H9 (cell line): ENCODE measurements around the gene GAGE10. TPM values are rescaled to one million over a fixed set of nuclear protein-coding genes. Genes with fewer than 3 reads are reported as not detected.

Source experiments
- DNase-seq: peaks from one replicate; pipeline ENCODE4 v3.0.0-alpha.2; 2017
- H2AFZ ChIP-seq: one replicate; pipeline ENCODE4 v1.6.1; 2013; ENCODE audit warnings: mild to moderate bottlenecking, low read length, control low read depth, moderate library complexity
- H2AK5ac ChIP-seq: 2 replicates; pipeline ENCODE4 v1.6.1; 2013; ENCODE audit warnings: low read length, control low read depth, mixed read lengths; ENCODE audit not compliant: insufficient read length
- H2BK120ac ChIP-seq: one replicate; pipeline ENCODE4 v1.6.1; 2013; ENCODE audit warnings: low read depth, mild to moderate bottlenecking, low read length, control low read depth, inconsistent platforms; ENCODE audit not compliant: poor library complexity, severe bottlenecking
- H2BK12ac ChIP-seq: 2 replicates; pipeline ENCODE4 v1.6.1; 2013; ENCODE audit warnings: low read length, control low read depth, mixed read lengths, low read depth; ENCODE audit not compliant: insufficient read length
- H2BK15ac ChIP-seq: 2 replicates; pipeline ENCODE4 v1.6.1; 2013; ENCODE audit warnings: low read depth, low read length, control low read depth
- H2BK20ac ChIP-seq: one replicate; pipeline ENCODE4 v1.6.1; 2013; ENCODE audit warnings: low read depth, mild to moderate bottlenecking, low read length, control low read depth, inconsistent platforms; ENCODE audit not compliant: poor library complexity, severe bottlenecking
- H2BK5ac ChIP-seq: 2 replicates; pipeline ENCODE4 v1.6.1; 2013; ENCODE audit warnings: low read length, control low read depth, mixed read lengths; ENCODE audit not compliant: insufficient read length
- H3K14ac ChIP-seq: 2 replicates; pipeline ENCODE4 v1.6.1; 2013; ENCODE audit warnings: low read length, control low read depth; ENCODE audit not compliant: insufficient read depth
- H3K18ac ChIP-seq: 2 replicates; pipeline ENCODE4 v1.6.1; 2013; ENCODE audit warnings: low read depth, mild to moderate bottlenecking, mixed read lengths, low read length, control low read depth; ENCODE audit not compliant: insufficient read length
- H3K23ac ChIP-seq: 2 replicates; pipeline ENCODE4 v1.6.1; 2013; ENCODE audit warnings: low read length, control low read depth, mixed read lengths, low read depth; ENCODE audit not compliant: insufficient read length
- H3K23me2 ChIP-seq: 2 replicates; pipeline ENCODE4 v1.6.1; 2013; ENCODE audit warnings: low read depth, mild to moderate bottlenecking, mixed read lengths, low read length, control low read depth; ENCODE audit not compliant: insufficient read length, poor library complexity, severe bottlenecking
- H3K27ac ChIP-seq: 2 replicates; pipeline ENCODE4 v1.5.1; 2013; ENCODE audit warnings: low read length, control low read depth, mixed read lengths, low read depth; ENCODE audit not compliant: insufficient read length
- H3K27me3 ChIP-seq: 2 replicates; pipeline ENCODE4 v1.6.1; 2013; ENCODE audit warnings: low read length, control low read depth, inconsistent platforms; ENCODE audit not compliant: insufficient read depth
- H3K4ac ChIP-seq: 2 replicates; pipeline ENCODE4 v1.6.1; 2013; ENCODE audit warnings: low read depth, mild to moderate bottlenecking, control low read depth, inconsistent platforms, low read length, moderate library complexity
- H3K4me1 ChIP-seq: 2 replicates; pipeline ENCODE4 v1.6.1; 2013; ENCODE audit warnings: low read length, control low read depth, inconsistent platforms; ENCODE audit not compliant: insufficient read depth
- H3K4me2 ChIP-seq: 2 replicates; pipeline ENCODE4 v1.6.1; 2013; ENCODE audit warnings: low read length, control low read depth, mixed read lengths; ENCODE audit not compliant: insufficient read length, insufficient read depth
- H3K56ac ChIP-seq: 2 replicates; pipeline ENCODE4 v1.6.1; 2013; ENCODE audit warnings: low read depth, mild to moderate bottlenecking, mixed read lengths, low read length, control low read depth; ENCODE audit not compliant: insufficient read length
- H3K79me1 ChIP-seq: 2 replicates; pipeline ENCODE4 v1.6.1; 2013; ENCODE audit warnings: low read depth, mild to moderate bottlenecking, moderate library complexity, low read length, control low read depth, inconsistent platforms; ENCODE audit not compliant: insufficient read depth, poor library complexity, severe bottlenecking
- H3K79me2 ChIP-seq: 2 replicates; pipeline ENCODE4 v1.6.1; 2013; ENCODE audit warnings: low read length, control low read depth, inconsistent platforms; ENCODE audit not compliant: insufficient read depth
- H3K9ac ChIP-seq: 2 replicates; pipeline ENCODE4 v1.6.1; 2013; ENCODE audit warnings: low read length, control low read depth, mixed read lengths; ENCODE audit not compliant: insufficient read length; ENCODE audit errors: extremely low read depth
- H3K9me3 ChIP-seq: one replicate; pipeline ENCODE4 v1.6.1; 2013; ENCODE audit warnings: low read depth, low read length, inconsistent platforms; ENCODE audit not compliant: control insufficient read depth
- H3T11ph ChIP-seq: one replicate; pipeline ENCODE4 v1.6.1; 2013; ENCODE audit warnings: mild to moderate bottlenecking, low read length, control low read depth, inconsistent platforms
- H4K20me1 ChIP-seq: one replicate; pipeline ENCODE4 v1.6.1; 2013; ENCODE audit not compliant: control insufficient read depth, insufficient read length, insufficient read depth
- H4K5ac ChIP-seq: 2 replicates; pipeline ENCODE4 v1.6.1; 2013; ENCODE audit warnings: low read depth, mild to moderate bottlenecking, mixed read lengths, low read length, control low read depth; ENCODE audit not compliant: insufficient read length
- H4K8ac ChIP-seq: replicated peaks from 2 replicates; pipeline ENCODE4 v1.6.1; 2013; ENCODE audit warnings: low read length, control low read depth, mixed read lengths, low read depth; ENCODE audit not compliant: insufficient read length
- H4K91ac ChIP-seq: 2 replicates; pipeline ENCODE4 v1.6.1; 2013; ENCODE audit warnings: low read depth, mild to moderate bottlenecking, moderate library complexity, mixed read lengths, low read length, control low read depth; ENCODE audit not compliant: insufficient read length
- H3K27ac Mint-ChIP-seq, 3 experiments: 2 replicates in 2 of 3; 3 replicates in 1 of 3; pipeline ENCODE4 v1.8.0; 2020 to 2021; ENCODE audit warnings: mixed read lengths in 3 of 3, mild to moderate bottlenecking in 1 of 3, moderate library complexity in 1 of 3
- H3K27me3 Mint-ChIP-seq: 2 replicates; pipeline ENCODE4 v1.8.0; 2021; ENCODE audit warnings: low read depth, mild to moderate bottlenecking, moderate library complexity, mixed read lengths
- H3K36me3 Mint-ChIP-seq, 3 experiments: 2 replicates in 2 of 3; 3 replicates in 1 of 3; pipeline ENCODE4 v1.8.0; 2020 to 2021; ENCODE audit warnings: low read depth in 3 of 3, mixed read lengths in 3 of 3; ENCODE audit not compliant: insufficient read depth in 1 of 3
- H3K4me1 Mint-ChIP-seq, 2 experiments: 2 replicates each; pipeline ENCODE4 v1.8.0; 2020; ENCODE audit warnings: mixed read lengths in 2 of 2
- H3K4me3 Mint-ChIP-seq, 2 experiments: 2 replicates in 1 of 2; 3 replicates in 1 of 2; pipeline ENCODE4 v1.8.0; 2020 to 2021; ENCODE audit warnings: mild to moderate bottlenecking in 2 of 2, mixed read lengths in 2 of 2, moderate library complexity in 1 of 2
- H3K9me3 Mint-ChIP-seq, 2 experiments: 2 replicates in 1 of 2; 3 replicates in 1 of 2; pipeline ENCODE4 v1.8.0; 2020; ENCODE audit warnings: mild to moderate bottlenecking in 2 of 2, mixed read lengths in 2 of 2, moderate library complexity in 1 of 2
- WGBS: extraction: QIAGEN DNeasy Blood & Tissue Kit; methylation state at CpG from one replicate; pipeline ENCODE4 v1.1.7; 2013; ENCODE audit warnings: missing lambda C conversion rate, low lambda C conversion rate, mixed read lengths; ENCODE audit not compliant: insufficient read length; ENCODE audit errors: extremely low coverage; 5-methylcytosine and 5-hydroxymethylcytosine counted together
- total RNA-seq: library from RNA; stranded (reverse); gene quantifications from 2 replicates; pipeline ENCODE4 v1.2.1, GENCODE V29; 2021
- TF ChIP-seq, protein P1 (sequence below): fragments of 200-600 bp; sonication (generic); conservative IDR thresholded peaks from 3 replicates; pipeline ENCODE4 v1.8.0; 2021; ENCODE audit warnings: antibody characterized with exemption, mild to moderate bottlenecking

The GAGE10 gene
- total RNA-seq, 1 experiment from 2014 or later = not detected

DNA sequence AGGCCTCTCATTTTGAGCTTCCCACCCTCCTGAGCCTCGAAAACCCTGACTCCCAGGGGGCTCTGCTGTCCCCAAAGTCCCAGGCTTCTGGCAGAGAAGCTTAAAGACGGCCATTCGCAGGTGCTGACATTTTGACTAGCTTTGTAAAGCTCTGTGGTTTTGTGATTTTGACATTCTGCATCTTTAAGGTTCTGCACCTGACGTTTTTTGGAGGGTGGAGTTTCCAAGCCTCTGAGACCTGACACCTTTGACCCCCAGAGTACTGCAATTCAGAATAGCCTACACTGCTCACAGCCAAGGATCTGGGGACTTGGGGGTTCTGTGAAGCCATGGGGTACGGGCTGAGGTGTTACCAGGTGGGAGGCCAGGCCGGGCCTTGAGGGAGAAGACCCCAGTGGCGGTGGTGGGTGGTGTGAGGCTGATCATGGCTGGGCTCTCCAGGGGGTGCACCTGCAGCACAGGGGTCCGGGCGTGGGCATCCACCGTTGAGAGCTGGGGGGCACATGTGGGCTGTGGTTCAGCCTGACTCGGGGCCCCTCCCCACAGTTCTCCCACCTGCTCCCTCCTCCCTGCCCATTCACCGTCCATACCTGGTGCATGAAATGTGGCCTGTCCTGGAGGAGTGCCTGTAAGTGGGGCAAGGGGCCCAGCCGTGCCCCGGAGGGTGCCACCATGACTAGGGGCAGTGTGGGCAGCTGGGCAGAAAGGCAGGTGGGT, 46.2 kb upstream of the GAGE10 start:
- Histone ChIP-seq H2BK5ac (no peak overlapping the region), H4K91ac (no peak overlapping the region), H2BK12ac (no peak overlapping the region), H3K27me3 (no peaks in the 10 kb centered on the region), H4K5ac (no peak overlapping the region), H3K27ac (no peak overlapping the region), H3K79me2 (no peaks in the 10 kb centered on the region), H4K20me1 (no peaks in the 10 kb centered on the region), H2BK120ac (no peak overlapping the region), H3K23me2 (no peaks in the 10 kb centered on the region), H3K4me2 (no peak overlapping the region), H3K23ac (no peak overlapping the region), H3K4ac (no peak overlapping the region), H3K79me1 (no peaks in the 10 kb centered on the region), H3K9ac (no peak overlapping the region), H3K18ac (no peak overlapping the region), H3T11ph (no peak overlapping the region), H3K9me3 (peaks cover 15% of the 10 kb centered on the region), H2BK15ac (no peak overlapping the region), H4K8ac (no peak overlapping the region), H2AFZ (no peak overlapping the region), H2BK20ac (no peak overlapping the region), H3K14ac (no peak overlapping the region), H2AK5ac (no peak overlapping the region), H3K4me1 (no peaks in the 10 kb centered on the region), H3K56ac (no peak overlapping the region)
- TF ChIP-seq, protein P1, sequence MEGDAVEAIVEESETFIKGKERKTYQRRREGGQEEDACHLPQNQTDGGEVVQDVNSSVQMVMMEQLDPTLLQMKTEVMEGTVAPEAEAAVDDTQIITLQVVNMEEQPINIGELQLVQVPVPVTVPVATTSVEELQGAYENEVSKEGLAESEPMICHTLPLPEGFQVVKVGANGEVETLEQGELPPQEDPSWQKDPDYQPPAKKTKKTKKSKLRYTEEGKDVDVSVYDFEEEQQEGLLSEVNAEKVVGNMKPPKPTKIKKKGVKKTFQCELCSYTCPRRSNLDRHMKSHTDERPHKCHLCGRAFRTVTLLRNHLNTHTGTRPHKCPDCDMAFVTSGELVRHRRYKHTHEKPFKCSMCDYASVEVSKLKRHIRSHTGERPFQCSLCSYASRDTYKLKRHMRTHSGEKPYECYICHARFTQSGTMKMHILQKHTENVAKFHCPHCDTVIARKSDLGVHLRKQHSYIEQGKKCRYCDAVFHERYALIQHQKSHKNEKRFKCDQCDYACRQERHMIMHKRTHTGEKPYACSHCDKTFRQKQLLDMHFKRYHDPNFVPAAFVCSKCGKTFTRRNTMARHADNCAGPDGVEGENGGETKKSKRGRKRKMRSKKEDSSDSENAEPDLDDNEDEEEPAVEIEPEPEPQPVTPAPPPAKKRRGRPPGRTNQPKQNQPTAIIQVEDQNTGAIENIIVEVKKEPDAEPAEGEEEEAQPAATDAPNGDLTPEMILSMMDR = no peak
- no peak for DNase-seq
- H3K4me1 Mint-ChIP-seq = peaks cover 8 to 12% of the 10 kb centered on the region in 2 experiments
- H3K27ac Mint-ChIP-seq = no peak overlapping the region
- H3K36me3 Mint-ChIP-seq = peaks cover 5 to 13% (median 6%) of the 10 kb centered on the region in 3 experiments
- peaks cover 72 to 73% of the 10 kb centered on the region in 2 experiments for H3K9me3 Mint-ChIP-seq
- no peak overlapping the region for H3K4me3 Mint-ChIP-seq
- peaks cover 14% of the 10 kb centered on the region for H3K27me3 Mint-ChIP-seq
- WGBS = no CpG with 5 or more reads among the region's 14 CpGs
